Endothelial cell of umbilical vein (primary cell): ENCODE data around the gene OTUB1.

Source experiments
- EZH2 ChIP-seq: IDR thresholded peaks from 2 replicates; pipeline ENCODE4 v1.6.1; 2012; ENCODE audit warnings: borderline replicate concordance, low read depth, mild to moderate bottlenecking, moderate library complexity, low read length, inconsistent platforms; ENCODE audit not compliant: severe bottlenecking
- POLR2A ChIP-seq: IDR thresholded peaks from 2 replicates; pipeline ENCODE4 v1.6.1; 2012; ENCODE audit warnings: low read depth, mild to moderate bottlenecking, control low read depth, low read length
- TF ChIP-seq, protein P1 (sequence below), 2 donors: IDR thresholded peaks; 1 replicate in 1 of 2; 2 replicates in 1 of 2; pipeline ENCODE4 v1.5.1; 2011; ENCODE audit warnings: low read length in 2 of 2, mild to moderate bottlenecking in 2 of 2, moderate library complexity in 2 of 2, control low read depth in 1 of 2, inconsistent platforms in 1 of 2, low read depth in 1 of 2; ENCODE audit not compliant: insufficient read depth in 1 of 2; ENCODE audit errors: extremely low read depth in 1 of 2

DNA sequence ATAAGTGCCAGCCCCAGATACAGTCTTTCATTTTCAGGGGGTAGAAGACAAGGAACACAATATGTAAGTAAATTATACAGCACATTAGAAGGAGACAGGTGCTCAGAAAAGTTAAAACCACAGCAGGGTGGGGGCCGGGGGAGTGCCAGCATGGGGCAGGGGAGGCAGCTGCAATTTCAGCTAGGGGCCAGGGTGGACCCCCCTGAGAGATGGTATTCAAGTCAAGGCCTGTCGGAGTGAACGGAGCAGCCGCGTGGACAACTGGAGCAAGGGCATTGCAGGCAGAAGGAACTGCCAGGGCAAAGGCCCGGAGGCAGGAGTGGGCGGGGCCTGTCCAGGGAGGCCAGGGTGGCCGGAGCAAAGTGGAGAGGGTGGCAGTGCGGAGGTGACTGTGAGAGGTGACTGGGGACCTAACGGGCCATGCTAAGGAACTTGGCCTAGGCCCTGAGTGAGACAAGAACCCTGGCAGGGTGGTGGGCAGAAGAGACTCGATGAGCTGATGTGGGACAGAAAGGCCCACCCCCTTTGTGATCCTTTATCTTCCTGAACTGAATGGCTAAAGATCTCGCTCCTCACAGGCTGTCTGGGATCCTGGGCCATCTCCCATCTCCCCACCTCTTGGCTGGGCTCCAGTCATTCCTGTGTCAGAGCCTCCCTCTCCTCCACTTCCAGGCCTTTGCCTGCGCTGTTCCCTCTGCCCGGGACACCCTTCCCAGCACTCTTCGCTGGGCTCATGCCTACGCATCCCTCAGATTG is 27.1 kb downstream of the OTUB1 start:
- no peak for TF ChIP-seq POLR2A
- TF ChIP-seq EZH2, result no peak
- TF ChIP-seq, protein P1, sequence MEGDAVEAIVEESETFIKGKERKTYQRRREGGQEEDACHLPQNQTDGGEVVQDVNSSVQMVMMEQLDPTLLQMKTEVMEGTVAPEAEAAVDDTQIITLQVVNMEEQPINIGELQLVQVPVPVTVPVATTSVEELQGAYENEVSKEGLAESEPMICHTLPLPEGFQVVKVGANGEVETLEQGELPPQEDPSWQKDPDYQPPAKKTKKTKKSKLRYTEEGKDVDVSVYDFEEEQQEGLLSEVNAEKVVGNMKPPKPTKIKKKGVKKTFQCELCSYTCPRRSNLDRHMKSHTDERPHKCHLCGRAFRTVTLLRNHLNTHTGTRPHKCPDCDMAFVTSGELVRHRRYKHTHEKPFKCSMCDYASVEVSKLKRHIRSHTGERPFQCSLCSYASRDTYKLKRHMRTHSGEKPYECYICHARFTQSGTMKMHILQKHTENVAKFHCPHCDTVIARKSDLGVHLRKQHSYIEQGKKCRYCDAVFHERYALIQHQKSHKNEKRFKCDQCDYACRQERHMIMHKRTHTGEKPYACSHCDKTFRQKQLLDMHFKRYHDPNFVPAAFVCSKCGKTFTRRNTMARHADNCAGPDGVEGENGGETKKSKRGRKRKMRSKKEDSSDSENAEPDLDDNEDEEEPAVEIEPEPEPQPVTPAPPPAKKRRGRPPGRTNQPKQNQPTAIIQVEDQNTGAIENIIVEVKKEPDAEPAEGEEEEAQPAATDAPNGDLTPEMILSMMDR (IDR thresholded peaks at IDR 0.05; ENCODE audit: extremely low read depth in 1 of 2, insufficient read depth in 1 of 2, low read depth in 1 of 2, low read length in 2 of 2), result no peak
